OCI-LY7 (cell line): Measurements from ENCODE around the gene CYP27C1. TPM values are rescaled to one million over a fixed set of nuclear protein-coding genes. Genes with fewer than 3 reads are reported as not detected.

ENCODE experiments used
- BruUV-seq: library from RNA; stranded (reverse); fragments of 400-500 nt; replicated peaks from 2 replicates; lab custom pipeline; 2021; lab: Mats Ljungman, UMichigan
- CTCF ChIA-PET: fragments of 300-600 bp; sonication (Branson Sonifier 250); formaldehyde crosslinking; loops from one replicate; lab custom pipeline; 2022; ENCODE audit warnings: antibody characterized with exemption; ENCODE audit not compliant: unreplicated experiment; lab: Charles Lee
- POLR2A ChIA-PET: fragments of 300-600 bp; sonication (Branson Sonifier 250); formaldehyde crosslinking; loops from one replicate; lab custom pipeline; 2022; ENCODE audit warnings: antibody characterized with exemption; lab: Charles Lee
- DNase-seq: peaks from one replicate; pipeline ENCODE4 v3.0.0-alpha.2; 2015; ENCODE audit warnings: low spot score
- H2AFZ ChIP-seq: fragments of 200-600 bp; sonication (generic), shearing (Covaris generic); 2 replicates; pipeline ENCODE4 v1.6.1; 2014; ENCODE audit warnings: mild to moderate bottlenecking, antibody characterized with exemption, low read length, moderate library complexity
- H3K27ac ChIP-seq: fragments of 200-600 bp; sonication (generic); 2 replicates; pipeline ENCODE4 v1.5.1; 2014; ENCODE audit warnings: mixed run types, low read depth, mild to moderate bottlenecking, moderate library complexity, low read length, inconsistent platforms; ENCODE audit not compliant: poor library complexity, severe bottlenecking
- H3K36me3 ChIP-seq: fragments of 200-600 bp; sonication (generic); 2 replicates; pipeline ENCODE4 v1.6.1; 2014; ENCODE audit warnings: mild to moderate bottlenecking, antibody characterized with exemption, low read length, moderate library complexity, mixed read lengths; ENCODE audit not compliant: insufficient read depth
- H3K4me1 ChIP-seq: fragments of 200-600 bp; sonication (generic); 2 replicates; pipeline ENCODE4 v1.5.1; 2014; ENCODE audit warnings: mild to moderate bottlenecking, low read length; ENCODE audit not compliant: insufficient read depth, poor library complexity, severe bottlenecking
- H3K4me2 ChIP-seq: fragments of 200-600 bp; sonication (generic); 2 replicates; pipeline ENCODE4 v1.6.1; 2014; ENCODE audit warnings: mild to moderate bottlenecking, low read length
- H3K4me3 ChIP-seq: fragments of 200-600 bp; sonication (generic); 2 replicates; pipeline ENCODE4 v1.5.1; 2014; ENCODE audit warnings: mild to moderate bottlenecking, low read depth, low read length; ENCODE audit not compliant: poor library complexity, severe bottlenecking
- H3K79me2 ChIP-seq: fragments of 200-600 bp; sonication (generic); 2 replicates; pipeline ENCODE4 v1.6.1; 2016; ENCODE audit warnings: low read depth, mild to moderate bottlenecking, low read length, moderate library complexity, mixed read lengths; ENCODE audit not compliant: insufficient read depth
- H3K9me2 ChIP-seq: fragments of 200-600 bp; sonication (generic); 2 replicates; pipeline ENCODE4 v1.6.1; 2016; ENCODE audit warnings: mild to moderate bottlenecking, low read length, mixed read lengths; ENCODE audit not compliant: insufficient read depth
- H3K9me3 ChIP-seq: fragments of 200-600 bp; sonication (generic); 2 replicates; pipeline ENCODE4 v1.6.1; 2014; ENCODE audit warnings: mild to moderate bottlenecking, mixed run types, low read length, mixed read lengths
- H4K20me1 ChIP-seq: fragments of 200-600 bp; sonication (generic); 2 replicates; pipeline ENCODE4 v1.6.1; 2014; ENCODE audit warnings: mild to moderate bottlenecking, antibody characterized with exemption, low read length, moderate library complexity, mixed read lengths; ENCODE audit not compliant: insufficient read depth
- EZH2phosphoT487 ChIP-seq: fragments of 200-600 bp; sonication (generic); IDR thresholded peaks from 2 replicates; pipeline ENCODE4 v1.6.1; 2018; ENCODE audit warnings: low read depth, borderline replicate concordance, mild to moderate bottlenecking, mixed run types, antibody characterized with exemption, low read length, moderate library complexity, mixed read lengths
- intact Hi-C: fragments of 100-400 bp; cut with micrococcal nuclease; formaldehyde crosslinking; loops from one replicate; pipeline ENCODE4 v1.10.0; 2022; ENCODE audit not compliant: unreplicated experiment
- total RNA-seq, 2 experiments: library from RNA; depleted of rRNA in 1 of 2; stranded (reverse); fragments of >200 nt in 1 of 2; shearing (Covaris generic) in 1 of 2; gene quantifications; 2 replicates each; pipeline ENCODE4 v1.2.3, GENCODE V29; 2014 to 2022
- TF ChIP-seq, protein P1 (sequence below): fragments of 200-600 bp; sonication (generic); conservative IDR thresholded peaks from 2 replicates; pipeline ENCODE4 v1.5.1; 2014; ENCODE audit warnings: mild to moderate bottlenecking, antibody characterized with exemption, low read length, moderate library complexity, mixed read lengths

The CYP27C1 gene
- total RNA-seq, 2 experiments from 2014 or later = not detected

DNA sequence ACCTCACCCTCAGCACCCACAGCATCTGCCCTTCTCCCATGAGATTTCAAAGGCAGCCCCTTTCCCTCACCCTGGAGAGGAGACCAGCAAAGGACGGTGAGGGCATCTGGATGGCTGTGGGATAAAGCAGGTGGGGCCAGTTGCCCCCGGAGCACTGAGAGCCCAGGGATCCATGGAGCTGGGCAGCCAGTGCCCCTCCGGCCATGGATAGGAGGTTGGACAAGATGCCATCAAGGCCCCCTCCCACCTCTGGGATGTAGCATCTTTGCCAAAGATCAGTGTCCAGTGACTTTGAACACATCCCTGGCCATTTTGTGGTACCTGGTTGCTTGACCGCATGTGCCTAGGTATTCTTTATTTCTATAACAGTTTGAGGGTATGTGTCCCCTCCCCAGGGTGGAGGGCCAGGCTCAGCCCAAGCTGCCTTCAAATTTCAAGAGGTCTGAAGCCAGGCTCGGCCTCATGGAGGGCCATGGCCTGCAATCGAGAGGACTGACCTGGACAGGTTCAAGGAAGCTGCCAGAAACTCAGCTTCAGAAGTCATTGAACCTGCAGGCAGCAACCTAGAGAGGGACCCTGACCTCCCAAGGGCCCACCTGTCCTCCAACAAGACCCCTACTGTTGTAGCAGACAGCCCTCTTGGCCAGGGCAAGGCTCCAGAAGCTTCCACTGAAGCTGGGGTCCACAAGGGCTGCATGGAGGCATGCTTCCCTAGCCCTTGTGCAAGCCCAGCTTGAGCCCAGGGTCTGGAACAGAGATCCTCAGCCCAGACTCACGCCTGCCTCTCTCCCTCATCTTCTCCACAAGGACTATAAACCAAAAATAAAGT, 57.6 kb downstream of the CYP27C1 start:
- H3K36me3 ChIP-seq = no peaks in the 10 kb centered on the region
- H3K4me2 ChIP-seq = no peak overlapping the region
- no peak for DNase-seq
- H3K4me3 ChIP-seq = no peak overlapping the region
- H4K20me1 ChIP-seq = no peaks in the 10 kb centered on the region
- H3K9me3 ChIP-seq = no peaks in the 10 kb centered on the region
- TF ChIP-seq, protein P1, sequence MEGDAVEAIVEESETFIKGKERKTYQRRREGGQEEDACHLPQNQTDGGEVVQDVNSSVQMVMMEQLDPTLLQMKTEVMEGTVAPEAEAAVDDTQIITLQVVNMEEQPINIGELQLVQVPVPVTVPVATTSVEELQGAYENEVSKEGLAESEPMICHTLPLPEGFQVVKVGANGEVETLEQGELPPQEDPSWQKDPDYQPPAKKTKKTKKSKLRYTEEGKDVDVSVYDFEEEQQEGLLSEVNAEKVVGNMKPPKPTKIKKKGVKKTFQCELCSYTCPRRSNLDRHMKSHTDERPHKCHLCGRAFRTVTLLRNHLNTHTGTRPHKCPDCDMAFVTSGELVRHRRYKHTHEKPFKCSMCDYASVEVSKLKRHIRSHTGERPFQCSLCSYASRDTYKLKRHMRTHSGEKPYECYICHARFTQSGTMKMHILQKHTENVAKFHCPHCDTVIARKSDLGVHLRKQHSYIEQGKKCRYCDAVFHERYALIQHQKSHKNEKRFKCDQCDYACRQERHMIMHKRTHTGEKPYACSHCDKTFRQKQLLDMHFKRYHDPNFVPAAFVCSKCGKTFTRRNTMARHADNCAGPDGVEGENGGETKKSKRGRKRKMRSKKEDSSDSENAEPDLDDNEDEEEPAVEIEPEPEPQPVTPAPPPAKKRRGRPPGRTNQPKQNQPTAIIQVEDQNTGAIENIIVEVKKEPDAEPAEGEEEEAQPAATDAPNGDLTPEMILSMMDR = no peak
- TF ChIP-seq EZH2phosphoT487 = no peak
- H3K27ac ChIP-seq = no peak overlapping the region
- intact Hi-C loops = no loop called here
- no TSS peak for BruUV-seq
- no peaks in the 10 kb centered on the region for H3K9me2 ChIP-seq
- ChIA-PET CTCF (interaction anchor here (0.6 kb wide), 1 partner anchor 93 kb away, joined by 3 read pairs; no protein-coding TSS in a partner anchor), POLR2A (interaction anchor here (1.3 kb wide), 1 partner anchor 47 kb away, joined by 3 read pairs; no protein-coding TSS in a partner anchor)
- no peak overlapping the region for H2AFZ ChIP-seq
- H3K79me2 ChIP-seq = no peaks in the 10 kb centered on the region
- peaks cover 8% of the 10 kb centered on the region for H3K4me1 ChIP-seq

DNA sequence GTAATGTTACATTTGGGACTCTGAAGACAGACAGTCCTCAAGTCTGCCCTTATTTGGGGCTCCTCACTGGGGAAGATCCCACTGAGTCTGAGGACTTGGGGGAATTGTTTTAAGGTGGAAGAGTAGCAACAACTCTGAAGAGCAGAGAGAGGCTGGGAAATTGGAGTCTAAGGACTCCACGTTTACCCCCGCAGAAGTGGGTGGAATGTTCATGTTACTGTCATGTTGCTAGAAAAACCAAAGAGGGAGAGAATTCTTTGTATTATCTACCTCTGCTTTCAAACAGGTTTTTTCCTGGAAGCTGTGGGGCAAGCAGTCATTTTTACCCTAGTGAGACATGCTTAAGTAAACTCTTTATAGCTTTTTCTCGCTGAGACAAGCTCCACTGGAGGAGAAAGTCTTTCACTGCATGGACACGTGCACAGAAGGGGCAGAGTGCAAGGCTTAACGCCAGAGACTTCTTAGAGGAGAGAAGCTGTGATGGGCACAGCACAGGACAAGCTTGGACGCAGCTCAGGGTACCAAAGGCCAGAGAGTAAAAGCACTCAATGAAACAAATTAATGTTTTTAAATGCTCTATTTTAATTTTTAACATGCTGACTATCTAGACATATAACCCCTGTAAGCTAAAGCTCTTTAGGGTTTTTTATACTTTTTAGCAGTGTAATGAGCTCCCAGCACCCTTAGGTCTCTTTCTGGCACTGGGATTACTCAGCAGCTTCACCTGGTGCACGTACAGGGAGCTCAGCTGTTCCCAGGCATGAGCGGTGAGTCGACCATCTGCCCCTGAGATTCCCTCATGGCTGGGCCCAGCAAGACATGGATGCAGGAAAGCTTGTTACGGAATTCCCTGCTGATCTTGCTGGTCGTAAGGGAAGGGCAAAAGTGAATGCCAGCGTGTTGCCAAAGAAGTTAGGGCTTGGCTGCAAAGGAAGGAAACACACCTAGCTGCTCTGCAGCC, 58.6 kb downstream of the CYP27C1 start:
- DNase-seq = no peak
- H3K9me3 ChIP-seq = no peaks in the 10 kb centered on the region
- H3K9me2 ChIP-seq = no peaks in the 10 kb centered on the region
- ChIA-PET POLR2A (interaction anchor here (0.6 to 1.3 kb wide), 4 partner anchors 19 to 269 kb away, joined by 3 to 5 read pairs (median 3); no protein-coding TSS in a partner anchor), CTCF (interaction anchor here (0.6 kb wide), 1 partner anchor 92 kb away, joined by 3 read pairs; no protein-coding TSS in a partner anchor)
- H4K20me1 ChIP-seq = no peaks in the 10 kb centered on the region
- no peak overlapping the region for H3K4me3 ChIP-seq
- no peaks in the 10 kb centered on the region for H3K79me2 ChIP-seq
- no peak overlapping the region for H3K27ac ChIP-seq
- BruUV-seq = no TSS peak
- H2AFZ ChIP-seq = no peak overlapping the region
- no peaks in the 10 kb centered on the region for H3K36me3 ChIP-seq
- H3K4me2 ChIP-seq = no peak overlapping the region
- peaks cover 8% of the 10 kb centered on the region for H3K4me1 ChIP-seq
- intact Hi-C loops = no loop called here
- no peak for TF ChIP-seq EZH2phosphoT487
- TF ChIP-seq, protein P1 = no peak
